H1 (cell line): ENCODE results near the gene ICA1. TPM values are rescaled to one million over a fixed set of nuclear protein-coding genes. Genes with fewer than 3 reads are reported as not detected.

ENCODE experiments used
- CTCF ChIA-PET: fragments of 300-600 bp; sonication (Branson Sonifier 250); formaldehyde crosslinking; loops from one replicate; lab custom pipeline; 2021; ENCODE audit not compliant: partially characterized antibody; lab: Charles Lee
- POLR2A ChIA-PET: fragments of 300-600 bp; sonication (Branson Sonifier 250); formaldehyde crosslinking; loops from one replicate; lab custom pipeline; 2021; ENCODE audit warnings: inconsistent platforms; ENCODE audit not compliant: partially characterized antibody; lab: Charles Lee
- DNase-seq, 2 experiments: peaks; one replicate each; pipeline versions ENCODE4 v3.0.0 to v3.0.0-alpha.2; 2010 to 2022; ENCODE audit warnings: low spot score in 2 of 2, low read depth in 1 of 2, mixed read lengths in 1 of 2
- FAIRE-seq: peaks from 2 replicates; lab custom pipeline; 2011; peaks lifted over from hg19 to GRCh38; lab: Jason Lieb, UNC
- H2AFZ ChIP-seq: 2 replicates; pipeline ENCODE4 v1.8.1; 2012; ENCODE audit warnings: low read length, inconsistent platforms
- H2AK5ac ChIP-seq: 2 replicates; pipeline ENCODE4 v1.6.1; 2013; ENCODE audit warnings: low read depth, low read length
- H2BK120ac ChIP-seq: replicated peaks from 2 replicates; pipeline ENCODE3; 2013; ENCODE audit warnings: low read depth, low read length, inconsistent platforms
- H2BK12ac ChIP-seq: 2 replicates; pipeline ENCODE4 v1.6.1; 2013; ENCODE audit warnings: low read depth, low read length
- H2BK15ac ChIP-seq: 2 replicates; pipeline ENCODE4 v1.6.1; 2013; ENCODE audit warnings: low read length
- H2BK20ac ChIP-seq: 2 replicates; pipeline ENCODE4 v1.6.1; 2013; ENCODE audit warnings: low read length
- H2BK5ac ChIP-seq: 2 replicates; pipeline ENCODE4 v1.6.1; 2013; ENCODE audit warnings: low read depth, low read length
- H3K14ac ChIP-seq: 2 replicates; pipeline ENCODE4 v1.6.1; 2013; ENCODE audit warnings: inconsistent platforms; ENCODE audit not compliant: insufficient read length
- H3K18ac ChIP-seq: 2 replicates; pipeline ENCODE4 v1.6.1; 2013; ENCODE audit warnings: low read length; ENCODE audit errors: extremely low read depth
- H3K23ac ChIP-seq: 2 replicates; pipeline ENCODE4 v1.6.1; 2013; ENCODE audit warnings: inconsistent platforms; ENCODE audit not compliant: insufficient read length
- H3K23me2 ChIP-seq: 2 replicates; pipeline ENCODE4 v1.6.1; 2013; ENCODE audit warnings: low read depth, low read length
- H3K27ac ChIP-seq: 2 replicates; pipeline ENCODE4 v1.6.1; 2011; ENCODE audit warnings: low read depth, low read length, inconsistent platforms
- H3K27me3 ChIP-seq, 4 experiments: replicated peaks in 1 of 4; 1 replicate in 1 of 4; 2 replicates in 3 of 4; pipeline versions ENCODE4 v1.6.1 to v1.8.1; 2011 to 2013; ENCODE audit warnings: low read length in 3 of 4, mild to moderate bottlenecking in 3 of 4, inconsistent platforms in 2 of 4, mixed read lengths in 2 of 4, moderate library complexity in 1 of 4; ENCODE audit not compliant: control insufficient read depth in 3 of 4, insufficient read depth in 3 of 4; ENCODE audit errors: extremely low read depth in 1 of 4
- H3K36me3 ChIP-seq, 4 experiments: 2 replicates each; pipeline versions ENCODE4 v1.6.1 to v1.8.1; 2011 to 2013; ENCODE audit warnings: mild to moderate bottlenecking in 4 of 4, low read length in 3 of 4, moderate library complexity in 2 of 4, control low read depth in 1 of 4, inconsistent platforms in 1 of 4; ENCODE audit not compliant: insufficient read depth in 4 of 4, control insufficient read depth in 2 of 4
- H3K4ac ChIP-seq: replicated peaks from 2 replicates; pipeline ENCODE3; 2013; ENCODE audit warnings: low read length, low read depth, mixed read lengths, inconsistent platforms; ENCODE audit not compliant: insufficient read length
- H3K4me1 ChIP-seq, 4 experiments: replicated peaks in 1 of 4; 1 replicate in 1 of 4; 2 replicates in 3 of 4; pipeline versions ENCODE4 v1.6.1 to v1.8.1; 2011 to 2013; ENCODE audit warnings: low read length in 3 of 4, inconsistent platforms in 2 of 4, mixed read lengths in 1 of 4; ENCODE audit not compliant: insufficient read depth in 4 of 4, control insufficient read depth in 3 of 4
- H3K4me2 ChIP-seq, 2 experiments: 2 replicates each; pipeline versions ENCODE4 v1.6.1 to v1.8.1; 2011 to 2013; ENCODE audit warnings: low read depth in 2 of 2, low read length in 2 of 2, control low read depth in 1 of 2, inconsistent platforms in 1 of 2, mild to moderate bottlenecking in 1 of 2; ENCODE audit not compliant: insufficient read depth in 1 of 2
- H3K4me3 ChIP-seq, 4 experiments: fragments of 200-600, 300-600 bp in 1 of 4; sonication (generic), shearing (Covaris generic), sonication (Bioruptor Twin) in 1 of 4; 2 replicates each; pipeline versions ENCODE4 v1.5.1 to v1.8.1; 2011 to 2016; ENCODE audit warnings: low read length in 4 of 4, low read depth in 3 of 4, control low read depth in 2 of 4, inconsistent platforms in 2 of 4, mild to moderate bottlenecking in 2 of 4, mixed read lengths in 1 of 4, moderate library complexity in 1 of 4; ENCODE audit not compliant: insufficient read depth in 2 of 4; ENCODE audit errors: extremely low read depth in 1 of 4
- H3K56ac ChIP-seq: replicated peaks from 2 replicates; pipeline ENCODE3; 2013; ENCODE audit warnings: low read depth, mild to moderate bottlenecking, mixed read lengths, low read length, inconsistent platforms; ENCODE audit not compliant: insufficient read length
- H3K79me1 ChIP-seq: 2 replicates; pipeline ENCODE4 v1.6.1; 2013; ENCODE audit warnings: low read depth, low read length, control low read depth
- H3K79me2 ChIP-seq, 2 experiments: 2 replicates each; pipeline versions ENCODE4 v1.6.1 to v1.8.1; 2012 to 2013; ENCODE audit warnings: low read length in 2 of 2, mild to moderate bottlenecking in 2 of 2, inconsistent platforms in 1 of 2; ENCODE audit not compliant: insufficient read depth in 2 of 2, control insufficient read depth in 1 of 2
- H3K9ac ChIP-seq, 4 experiments: replicated peaks in 1 of 4; 1 replicate in 1 of 4; 2 replicates in 3 of 4; pipeline versions ENCODE4 v1.6.1 to v1.8.1; 2011 to 2013; ENCODE audit warnings: low read depth in 3 of 4, low read length in 3 of 4, control low read depth in 2 of 4, mild to moderate bottlenecking in 2 of 4, moderate library complexity in 2 of 4, inconsistent platforms in 1 of 4; ENCODE audit errors: extremely low read depth in 1 of 4
- H3K9me3 ChIP-seq, 2 experiments: 2 replicates each; pipeline versions ENCODE4 v1.6.1 to v1.8.1; 2012 to 2013; ENCODE audit warnings: mild to moderate bottlenecking in 2 of 2, moderate library complexity in 2 of 2, control low read depth in 1 of 2, inconsistent platforms in 1 of 2, low read depth in 1 of 2, low read length in 1 of 2, mixed read lengths in 1 of 2; ENCODE audit not compliant: insufficient read depth in 2 of 2
- H4K20me1 ChIP-seq, 2 experiments: replicated peaks in 1 of 2; 2 replicates each; pipeline versions ENCODE3 to v1.8.1; 2011 to 2013; ENCODE audit warnings: inconsistent platforms in 2 of 2, low read length in 2 of 2, mild to moderate bottlenecking in 1 of 2; ENCODE audit not compliant: insufficient read depth in 2 of 2, control insufficient read depth in 1 of 2
- H4K5ac ChIP-seq: 2 replicates; pipeline ENCODE4 v1.6.1; 2013; ENCODE audit warnings: low read length, low read depth, mixed read lengths, inconsistent platforms; ENCODE audit not compliant: insufficient read length
- H4K8ac ChIP-seq: 2 replicates; pipeline ENCODE4 v1.8.0; 2013; ENCODE audit warnings: mild to moderate bottlenecking, moderate library complexity, low read length, inconsistent platforms; ENCODE audit not compliant: insufficient read depth; ENCODE audit errors: extremely low read depth
- H4K91ac ChIP-seq: replicated peaks from 2 replicates; pipeline ENCODE3; 2013; ENCODE audit warnings: low read length, mixed read lengths, inconsistent platforms; ENCODE audit not compliant: insufficient read length
- BCL11A ChIP-seq, 2 experiments: IDR thresholded peaks; one replicate each; pipeline ENCODE4 v1.6.1; 2011; ENCODE audit warnings: low read depth in 2 of 2, low read length in 2 of 2, mild to moderate bottlenecking in 2 of 2
- CEBPB ChIP-seq: IDR thresholded peaks from 2 replicates; pipeline ENCODE4 v1.6.1; 2012; ENCODE audit warnings: low read depth, low read length
- CHD2 ChIP-seq: IDR thresholded peaks from 2 replicates; pipeline ENCODE4 v1.6.1; 2012; ENCODE audit warnings: low read length, improper control_type of control experiment
- CREB1 ChIP-seq: IDR thresholded peaks from 2 replicates; pipeline ENCODE4 v1.6.1; 2012; ENCODE audit warnings: inconsistent platforms
- EGR1 ChIP-seq: IDR thresholded peaks from 2 replicates; pipeline ENCODE4 v1.6.1; 2011; ENCODE audit warnings: low read depth, low read length, borderline replicate concordance
- JUND ChIP-seq: IDR thresholded peaks from 2 replicates; pipeline ENCODE4 v1.6.1; 2011; ENCODE audit warnings: mild to moderate bottlenecking, improper control_type of control experiment, low read length
- POLR2AphosphoS5 ChIP-seq: IDR thresholded peaks from 2 replicates; pipeline ENCODE4 v1.6.1; 2011; ENCODE audit warnings: low read depth, low read length
- RBBP5 ChIP-seq: IDR thresholded peaks from 2 replicates; pipeline ENCODE4 v1.7.1; 2012; ENCODE audit warnings: low read depth, mild to moderate bottlenecking, inconsistent platforms, low read length, moderate library complexity, borderline replicate concordance
- RNF2 ChIP-seq: fragments of 200-900, 300-1000 bp; sonication (generic); IDR thresholded peaks from 2 replicates; pipeline ENCODE4 v1.7.1; 2016; ENCODE audit warnings: borderline replicate concordance, low read depth, mild to moderate bottlenecking, antibody characterized with exemption, low read length; ENCODE audit not compliant: poor library complexity, severe bottlenecking; ENCODE audit errors: missing control alignments
- SAP30 ChIP-seq: fragments of 300-600 bp; sonication (generic); IDR thresholded peaks from 2 replicates; pipeline ENCODE4 v1.7.1; 2012; ENCODE audit warnings: low read length, moderate library complexity, mild to moderate bottlenecking, inconsistent platforms; ENCODE audit not compliant: insufficient read depth, insufficient replicate concordance
- SIRT6 ChIP-seq: IDR thresholded peaks from one replicate; pipeline ENCODE4 v1.7.1; 2012; ENCODE audit warnings: low read length, inconsistent platforms
- SP1 ChIP-seq: IDR thresholded peaks from 2 replicates; pipeline ENCODE4 v1.6.1; 2011; ENCODE audit warnings: low read depth, low read length
- YY1 ChIP-seq: IDR thresholded peaks from 2 replicates; pipeline ENCODE4 v1.6.1; 2011; ENCODE audit warnings: low read depth, mild to moderate bottlenecking, low read length
- whole genome bisulfite sequencing, 2 experiments: shearing (Covaris generic) in 1 of 2; methylation state at CpG; one replicate each; pipeline versions ENCODE4 v1.1.6 to v1.1.7; 2013 to 2015; ENCODE audit warnings: low lambda C conversion rate in 2 of 2, mixed read lengths in 2 of 2, inconsistent platforms in 1 of 2, low coverage in 1 of 2, missing lambda C conversion rate in 1 of 2; ENCODE audit not compliant: insufficient replicate concordance in 2 of 2, insufficient coverage in 1 of 2, insufficient read length in 1 of 2; ENCODE audit errors: extremely low coverage in 1 of 2, missing lambda C conversion rate in 1 of 2; 5-methylcytosine and 5-hydroxymethylcytosine counted together
- polyA plus RNA-seq, 7 experiments: library from polyadenylated mRNA; depleted of rRNA in 3 of 7; stranded (reverse) in 5 of 7; unstranded in 2 of 7; fragments of >200 nt in 5 of 7; fragments of 200-250 nt in 2 of 7; gene quantifications; 1 replicate in 5 of 7; 2 replicates in 1 of 7; 4 replicates in 1 of 7; pipeline versions ENCODE4 v1.2.1 to v1.2.3, GENCODE V29; 2011 to 2013; ENCODE audit warnings: missing spikeins in 2 of 7, mixed read lengths in 2 of 7
- total RNA-seq: library from RNA; stranded (reverse); fragmentation: NEBNext Ultra II Directional; extraction: Animal tissue kit (Norgen Biotek cat#: 25700); gene quantifications from 2 replicates; pipeline ENCODE4 v1.2.1, GENCODE V29; 2021
- TF ChIP-seq, protein P1 (sequence below): IDR thresholded peaks from 2 replicates; pipeline ENCODE4 v1.6.1; 2012; ENCODE audit warnings: low read length, inconsistent platforms

ICA1 gene
- total and polyA plus RNA-seq, 2 of the 8 experiments (the other 6 are each of a cell fraction or from before 2014, with no cell fraction given): 14.9 to 37.1 TPM

DNA sequence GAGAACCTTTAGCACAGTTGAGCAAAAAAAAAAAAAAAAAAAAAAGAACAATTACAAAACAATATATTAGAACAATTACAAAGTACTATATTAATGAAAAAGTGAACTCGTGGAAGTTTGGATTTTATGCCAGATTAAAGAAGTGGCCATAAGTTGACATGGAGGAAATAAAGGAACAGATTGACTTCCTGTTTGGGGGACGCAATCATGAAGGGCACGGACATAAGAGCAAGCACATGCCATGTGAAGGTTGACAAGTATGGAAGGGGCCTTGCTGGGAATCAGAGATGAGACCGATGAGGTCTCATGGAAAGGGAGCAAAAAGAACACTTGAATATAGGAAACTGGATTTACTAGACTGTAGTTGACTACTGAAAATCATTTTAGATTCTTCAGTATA lies 61.7 kb downstream of the ICA1 start:
- no peak overlapping the region for H3K4me2 ChIP-seq
- no peak overlapping the region for H3K14ac ChIP-seq
- TF ChIP-seq EGR1: no peak
- no peak for TF ChIP-seq SIRT6
- no peak for TF ChIP-seq BCL11A (IDR thresholded peaks at IDR 0.05; ENCODE audit: low read depth in 2 of 2, low read length in 2 of 2)
- no peak for TF ChIP-seq SP1
- TF ChIP-seq RNF2: no peak
- TF ChIP-seq, protein P1, sequence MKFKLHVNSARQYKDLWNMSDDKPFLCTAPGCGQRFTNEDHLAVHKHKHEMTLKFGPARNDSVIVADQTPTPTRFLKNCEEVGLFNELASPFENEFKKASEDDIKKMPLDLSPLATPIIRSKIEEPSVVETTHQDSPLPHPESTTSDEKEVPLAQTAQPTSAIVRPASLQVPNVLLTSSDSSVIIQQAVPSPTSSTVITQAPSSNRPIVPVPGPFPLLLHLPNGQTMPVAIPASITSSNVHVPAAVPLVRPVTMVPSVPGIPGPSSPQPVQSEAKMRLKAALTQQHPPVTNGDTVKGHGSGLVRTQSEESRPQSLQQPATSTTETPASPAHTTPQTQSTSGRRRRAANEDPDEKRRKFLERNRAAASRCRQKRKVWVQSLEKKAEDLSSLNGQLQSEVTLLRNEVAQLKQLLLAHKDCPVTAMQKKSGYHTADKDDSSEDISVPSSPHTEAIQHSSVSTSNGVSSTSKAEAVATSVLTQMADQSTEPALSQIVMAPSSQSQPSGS: no peak
- TF ChIP-seq CREB1: no peak
- no peak for TF ChIP-seq YY1
- TF ChIP-seq RBBP5: no peak
- TF ChIP-seq POLR2AphosphoS5: no peak
- TF ChIP-seq SAP30: no peak
- no peak for TF ChIP-seq CEBPB
- no peak for TF ChIP-seq JUND
- TF ChIP-seq CHD2: no peak
- H3K4ac ChIP-seq: no peak overlapping the region
- H4K20me1 ChIP-seq: no peaks in the 10 kb centered on the region
- no peaks in the 10 kb centered on the region for H3K79me2 ChIP-seq
- H3K9me3 ChIP-seq: no peaks in the 10 kb centered on the region
- H3K23ac ChIP-seq: no peak overlapping the region
- H3K18ac ChIP-seq: no peak overlapping the region
- H2BK12ac ChIP-seq: no peak overlapping the region
- H2BK15ac ChIP-seq: no peak overlapping the region
- no peak overlapping the region for H4K5ac ChIP-seq
- H3K27me3 ChIP-seq: no peaks in the 10 kb centered on the region
- H3K23me2 ChIP-seq: no peaks in the 10 kb centered on the region
- 90% methylated on average over 4 of the region's 4 CpGs; no CpG with 5 or more reads in 1 of the 2 experiments for WGBS, 2 experiments
- DNase-seq (no peak), FAIRE-seq (no peak)
- no peaks in the 10 kb centered on the region for H3K79me1 ChIP-seq
- no peaks in the 10 kb centered on the region for H3K4me1 ChIP-seq
- no peak overlapping the region for H2AFZ ChIP-seq
- H2BK5ac ChIP-seq: no peak overlapping the region
- H3K4me3 ChIP-seq: no peak overlapping the region
- ChIA-PET POLR2A (no interaction called here), CTCF (interaction anchor here (0.7 to 1.0 kb wide), 2 partner anchors 15 to 75 kb away, joined by 3 read pairs; no protein-coding TSS in a partner anchor)
- no peak overlapping the region for H4K8ac ChIP-seq
- no peak overlapping the region for H2BK20ac ChIP-seq
- H4K91ac ChIP-seq: no peak overlapping the region
- no peak overlapping the region for H2AK5ac ChIP-seq
- H3K27ac ChIP-seq: no peak overlapping the region
- no peak overlapping the region for H3K9ac ChIP-seq
- H3K56ac ChIP-seq: no peak overlapping the region
- no peaks in the 10 kb centered on the region for H3K36me3 ChIP-seq
- no peak overlapping the region for H2BK120ac ChIP-seq
